Erythroblast (primary cell): ENCODE measurements around the gene ANKRD31.

ENCODE experiments used
- GATA1 ChIP-seq: IDR thresholded peaks from 2 replicates; pipeline ENCODE4 v1.6.1; 2011; ENCODE audit warnings: low read depth, mild to moderate bottlenecking, control low read depth, low read length, moderate library complexity
- POLR2A ChIP-seq: IDR thresholded peaks from 2 replicates; pipeline ENCODE4 v1.6.1; 2011; ENCODE audit warnings: mild to moderate bottlenecking, low read length

GRCh38 chr5:75200776-75201175, 35.9 kb downstream of the ANKRD31 start:
- no peak for TF ChIP-seq POLR2A
- TF ChIP-seq GATA1, result no peak
